ENCODE results near the gene NUTM1.

Gene NUTM1

GRCh38 chr15:34365091-34365825 is 22.1 kb downstream of the NUTM1 start:
- H3K4me3 ChIP-seq, result peak overlapping the region; percentile 71 to 93 (median 82)

GRCh38 chr15:34365836-34366235 is 22.7 kb downstream of the NUTM1 start:
- H3K4me2 ChIP-seq, result peak overlapping the region; percentile 83 to 99 (median 97)
- H3K4me1 ChIP-seq, result peaks cover 43 to 72% (median 64%) of the 10 kb centered on the region in 10 experiments
- no peaks in the 10 kb centered on the region for H3K9me3 ChIP-seq (replicated peaks in 1 of 11)
- H3K27me3 ChIP-seq, result no peaks in the 10 kb centered on the region
- H3K36me3 ChIP-seq, result peaks cover 21 to 38% (median 29%) of the 10 kb centered on the region in 11 experiments
- peaks cover 0 to 28% (median 15%) of the 10 kb centered on the region in 11 experiments; a peak in 15 of 22 replicates for H4K20me1 ChIP-seq
- H3K4me3 ChIP-seq, result peak overlapping the region; percentile 71 to 93 (median 82)
- peak overlapping the region; percentile 57 to 98 (median 88); a peak in 21 of 22 replicates for H3K9ac ChIP-seq
- peak overlapping the region in 9 of 11 experiments; percentile 27 to 97 (median 60); a peak in 15 of 22 replicates for H3K27ac ChIP-seq
- no peak for TF ChIP-seq Cebpa-rat (IDR thresholded peaks at IDR 0.05)

More at GRCh38 chr15:34365091-34365825, 22.1 kb downstream of the NUTM1 start:
- Histone ChIP-seq H3K9me3 (replicated peaks in 1 of 11) (no peaks in the 10 kb centered on the region), H4K20me1 (peaks cover 0 to 30% (median 15%) of the 10 kb centered on the region in 11 experiments; a peak in 15 of 22 replicates), H3K9ac (peak overlapping the region; percentile 3 to 98 (median 88); a peak in 16 of 22 replicates), H3K4me2 (peak overlapping the region; percentile 83 to 99 (median 97)), H3K27ac (peak overlapping the region in 9 of 11 experiments; percentile 20 to 95 (median 43); a peak in 12 of 22 replicates), H3K27me3 (no peaks in the 10 kb centered on the region), H3K36me3 (peaks cover 27 to 44% (median 35%) of the 10 kb centered on the region in 11 experiments), H3K4me1 (peaks cover 43 to 67% (median 60%) of the 10 kb centered on the region in 10 experiments)
- TF ChIP-seq Cebpa-rat (IDR thresholded peaks at IDR 0.05), result no peak

- Histone ChIP-seq H3K4me1 (peaks cover 43 to 72% (median 64%) of the 10 kb centered on the region in 10 experiments), H3K9ac (peak overlapping the region; percentile 57 to 98 (median 92); a peak in 21 of 22 replicates), H3K4me3 (peak overlapping the region; percentile 71 to 93 (median 82)), H3K4me2 (peak overlapping the region; percentile 83 to 99 (median 97)), H3K27me3 (no peaks in the 10 kb centered on the region), H3K36me3 (peaks cover 15 to 32% (median 23%) of the 10 kb centered on the region in 11 experiments), H4K20me1 (peaks cover 0 to 28% (median 15%) of the 10 kb centered on the region in 11 experiments; a peak in 15 of 22 replicates), H3K27ac (peak overlapping the region in 9 of 11 experiments; percentile 27 to 97 (median 94); a peak in 16 of 22 replicates), H3K9me3 (replicated peaks in 1 of 11) (no peaks in the 10 kb centered on the region)
- TF ChIP-seq Cebpa-rat (IDR thresholded peaks at IDR 0.05), result no peak
Measured at GRCh38 chr15:34366271-34367065, 23.4 kb downstream of the NUTM1 start.

GRCh38 chr15:34367101-34368081 is 24.3 kb downstream of the NUTM1 start, which contains the start of gene LPCAT4:
Gene LPCAT4, minus strand, starts transcription at chr15:34367196. Its CDS starts 96 bp downstream, at chr15:34367100.
- peak within 1 kb of the TSS; percentile 84 to 98 (median 92) for H3K9ac ChIP-seq
- TF ChIP-seq Cebpa-rat (IDR thresholded peaks at IDR 0.05), result no peak
- peaks cover 10 to 22% (median 17%) of the 10 kb centered on the region in 11 experiments; a peak in 21 of 22 replicates for H3K36me3 ChIP-seq
- no peaks in the 10 kb centered on the region for H3K27me3 ChIP-seq
- peak within 1 kb of the TSS; percentile 83 to 99 (median 97) for H3K4me2 ChIP-seq
- no peaks in the 10 kb centered on the region; a peak in 1 of 22 replicates for H3K9me3 ChIP-seq (replicated peaks in 1 of 11)
- peaks cover 40 to 66% (median 61%) of the 10 kb centered on the region in 10 experiments for H3K4me1 ChIP-seq
- H3K27ac ChIP-seq, result peak within 1 kb of the TSS; percentile 80 to 97 (median 94)
- peak within 1 kb of the TSS; percentile 71 to 93 (median 82) for H3K4me3 ChIP-seq
- H4K20me1 ChIP-seq, result peaks cover 0 to 28% (median 15%) of the 10 kb centered on the region in 11 experiments; a peak in 15 of 22 replicates

- Histone ChIP-seq H4K20me1 (peaks cover 0 to 12% (median 11%) of the 10 kb centered on the region in 11 experiments; a peak in 15 of 22 replicates), H3K4me2 (peak overlapping the region in 6 of 11 experiments; percentile 4 to 45 (median 20); a peak in 10 of 22 replicates), H3K27ac (no peak overlapping the region), H3K27me3 (no peaks in the 10 kb centered on the region), H3K9me3 (replicated peaks in 1 of 11) (no peaks in the 10 kb centered on the region; a peak in 1 of 22 replicates), H3K36me3 (peaks cover 0 to 10% (median 0%) of the 10 kb centered on the region in 11 experiments; a peak in 2 of 22 replicates), H3K4me1 (peaks cover 21 to 39% (median 35%) of the 10 kb centered on the region in 10 experiments), H3K9ac (no peak overlapping the region), H3K4me3 (no peak overlapping the region)
- no peak for TF ChIP-seq Cebpa-rat (IDR thresholded peaks at IDR 0.05)
Measured at GRCh38 chr15:34370129-34370528, 27.0 kb downstream of the NUTM1 start.

GRCh38 chr15:34370643-34371042 is 27.5 kb downstream of the NUTM1 start:
- H3K4me3 ChIP-seq, result no peak overlapping the region
- no peak overlapping the region for H3K9ac ChIP-seq
- no peak overlapping the region for H3K27ac ChIP-seq
- no peaks in the 10 kb centered on the region; a peak in 1 of 22 replicates for H3K9me3 ChIP-seq (replicated peaks in 1 of 11)
- peaks cover 0 to 10% (median 0%) of the 10 kb centered on the region in 11 experiments; a peak in 2 of 22 replicates for H3K36me3 ChIP-seq
- no peaks in the 10 kb centered on the region for H3K27me3 ChIP-seq
- peak overlapping the region in 6 of 11 experiments; percentile 4 to 45 (median 20); a peak in 8 of 22 replicates for H3K4me2 ChIP-seq
- no peak for TF ChIP-seq Cebpa-rat (IDR thresholded peaks at IDR 0.05)
- H4K20me1 ChIP-seq, result peaks cover 0 to 7% (median 6%) of the 10 kb centered on the region in 11 experiments; a peak in 15 of 22 replicates
- peaks cover 16 to 34% (median 30%) of the 10 kb centered on the region in 10 experiments for H3K4me1 ChIP-seq

- H3K4me3 ChIP-seq, result no peak overlapping the region
- H3K9me3 ChIP-seq (replicated peaks in 1 of 11), result no peaks in the 10 kb centered on the region; a peak in 1 of 22 replicates
- no peak overlapping the region for H3K27ac ChIP-seq
- no peaks in the 10 kb centered on the region for H3K27me3 ChIP-seq
- no peak for TF ChIP-seq Cebpa-rat (IDR thresholded peaks at IDR 0.05)
- no peak overlapping the region for H3K9ac ChIP-seq
- no peak overlapping the region for H3K4me2 ChIP-seq
- no peaks in the 10 kb centered on the region for H4K20me1 ChIP-seq
- H3K36me3 ChIP-seq, result peaks cover 0 to 10% (median 0%) of the 10 kb centered on the region in 11 experiments; a peak in 2 of 22 replicates
- H3K4me1 ChIP-seq, result peaks cover 0 to 18% (median 13%) of the 10 kb centered on the region in 10 experiments; a peak in 16 of 20 replicates
Measured at GRCh38 chr15:34373951-34374350, 30.8 kb downstream of the NUTM1 start.
